Hindlimb muscle (tissue), 1 donor: ENCODE data around the gene OVCH1. TPM values are rescaled to one million over a fixed set of nuclear protein-coding genes. Genes with fewer than 3 reads are reported as not detected.
"Not testable (repeated sequence)": the region's sequence is repeated elsewhere in the genome, so short reads cannot be mapped to it uniquely, and the experiment has no call there.

Source experiments
- DNase-seq: peaks from one replicate; pipeline ENCODE4 v3.0.0-alpha.2; 2013
- polyA plus RNA-seq: library from polyadenylated mRNA; unstranded; fragments of 120-200 nt; gene quantifications from one replicate; pipeline ENCODE4 v1.2.1, GENCODE V29; 2013; ENCODE audit not compliant: insufficient read length

OVCH1 gene
- polyA plus RNA-seq, 1 donor, result 0.54 TPM

DNA sequence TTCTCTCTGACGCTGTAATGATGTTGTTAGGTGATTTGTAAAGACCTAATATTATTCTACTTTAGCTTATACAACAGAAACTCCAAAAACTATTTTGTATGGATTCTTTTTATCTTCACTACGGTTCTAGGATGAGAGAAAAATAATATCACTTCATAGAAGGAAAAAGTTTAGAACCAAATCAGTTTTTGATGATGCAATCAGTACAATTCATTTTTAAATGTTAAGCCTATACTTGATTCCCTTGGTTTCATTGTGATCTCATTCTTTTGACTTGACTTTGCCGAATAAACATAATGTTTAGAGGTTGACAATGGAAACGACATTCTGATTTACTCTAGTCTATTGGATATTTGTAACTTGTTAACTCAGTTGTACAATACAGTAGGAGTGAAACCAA lies 91.9 kb downstream of the OVCH1 start:
- DNase-seq, result no peak

DNA sequence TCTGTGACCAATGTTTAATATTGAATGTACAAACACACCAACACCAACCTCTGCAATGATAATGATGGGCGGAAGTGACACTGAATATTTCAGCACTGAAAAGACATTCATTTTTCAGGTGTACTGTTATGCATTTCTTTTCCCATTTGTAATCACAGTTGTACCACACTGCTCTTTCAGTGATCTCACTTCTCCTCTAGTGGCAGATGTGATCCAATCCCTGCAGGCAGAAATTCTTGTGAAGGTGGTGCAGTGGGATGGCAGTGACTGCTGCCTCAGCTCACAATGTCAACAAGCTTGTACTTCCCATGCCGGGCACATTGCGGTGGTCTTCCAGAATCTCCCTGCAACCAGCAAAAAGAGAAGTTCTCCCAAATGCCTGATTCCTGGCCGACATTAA lies 93.5 kb downstream of the OVCH1 start:
- no peak for DNase-seq

DNA sequence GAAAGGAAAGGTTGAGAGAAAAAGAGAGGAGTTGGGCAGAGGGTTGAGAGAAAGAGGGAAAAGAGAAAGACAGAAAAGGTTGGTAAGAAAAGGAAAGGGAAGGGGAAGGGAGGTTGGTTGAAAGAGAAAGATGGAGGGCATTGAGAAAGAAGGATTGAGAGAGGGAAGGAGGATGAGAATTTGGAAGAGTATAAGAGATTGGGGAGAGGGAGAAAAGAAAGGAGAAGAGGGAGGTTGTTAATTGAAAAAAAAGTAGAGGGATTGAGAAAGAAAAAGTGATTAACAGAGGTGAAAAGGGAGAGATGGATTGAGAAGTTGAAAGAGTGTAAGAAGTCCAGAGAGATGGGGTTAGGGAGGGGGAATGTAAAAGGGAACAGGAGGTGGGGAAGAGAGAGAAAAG lies 95.0 kb downstream of the OVCH1 start:
- DNase-seq, result no peak

DNA sequence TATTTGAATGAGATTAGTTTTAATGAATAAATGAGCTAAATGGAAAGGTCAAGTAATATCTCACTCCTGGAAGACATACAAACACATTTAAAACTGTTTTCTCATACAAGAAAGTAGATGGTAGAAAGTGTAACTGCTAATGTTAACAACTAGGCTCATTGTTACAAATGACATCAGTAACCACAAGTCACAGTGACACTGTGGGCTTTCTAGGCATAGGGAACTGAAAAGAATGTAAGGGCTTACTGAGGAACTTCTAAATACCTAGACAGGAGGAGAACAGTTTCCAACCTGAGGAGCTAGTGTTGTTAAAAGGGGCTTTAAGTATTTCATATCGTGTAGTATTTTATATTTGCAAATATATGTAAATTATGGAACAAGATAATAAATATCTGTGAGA lies 99.0 kb downstream of the OVCH1 start:
- DNase-seq, result no peak

DNA sequence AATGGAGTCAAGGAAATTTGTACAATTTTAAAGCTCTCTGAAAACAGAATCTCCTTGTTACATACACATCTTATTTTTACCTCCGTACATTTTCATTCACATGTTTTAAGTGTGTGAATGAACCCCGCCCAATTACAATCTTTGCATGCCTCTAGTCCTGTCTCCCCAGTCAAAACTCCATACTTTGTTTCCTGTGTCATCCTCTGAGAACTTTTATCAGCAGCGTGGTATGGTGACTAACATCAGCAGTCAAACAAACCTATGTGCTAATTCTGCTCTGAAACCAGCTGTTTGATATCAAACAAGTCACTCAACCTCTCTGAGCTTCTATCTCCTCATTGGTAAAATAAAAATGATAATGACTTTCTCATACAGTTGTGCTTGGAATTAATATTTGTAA lies 100.7 kb downstream of the OVCH1 start:
- DNase-seq, result no peak

DNA sequence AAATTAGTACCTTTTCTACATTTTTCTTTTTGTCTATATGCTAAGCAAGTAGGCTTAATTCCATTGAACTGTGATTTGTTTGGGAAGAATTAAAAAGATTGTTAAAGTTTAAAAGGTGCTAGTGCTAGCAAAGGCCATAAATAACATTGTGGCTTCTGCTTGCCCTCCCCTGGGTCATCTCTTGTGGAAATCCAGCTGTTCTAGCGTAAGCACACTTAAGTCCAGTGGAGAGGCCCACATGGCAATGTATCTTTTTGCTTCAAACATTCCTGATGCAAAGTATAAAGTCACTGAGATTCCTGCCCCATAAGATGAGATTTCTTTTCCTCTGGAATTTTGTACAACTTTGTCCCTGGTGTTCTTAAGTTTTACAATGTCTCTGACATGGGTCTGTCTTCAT lies 102.1 kb downstream of the OVCH1 start:
- no peak for DNase-seq

DNA sequence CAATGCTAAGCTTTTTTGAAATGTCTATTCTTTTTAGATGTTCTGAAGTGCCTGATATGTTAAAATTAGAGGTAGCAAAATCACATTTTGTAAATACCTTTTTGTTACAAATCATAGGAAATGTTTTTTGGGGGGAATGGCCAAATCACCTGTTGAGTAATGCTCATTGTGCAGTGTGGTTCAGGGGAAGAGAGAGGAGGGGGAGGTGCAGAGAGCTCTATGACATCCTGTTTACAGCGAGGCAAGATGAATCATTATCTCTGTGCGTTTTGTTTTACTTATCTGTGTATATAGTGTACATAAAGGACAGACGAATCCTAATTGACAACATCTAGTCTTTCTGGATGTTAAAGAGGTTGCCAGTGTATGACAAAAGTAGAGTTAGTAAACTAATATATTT lies 107.1 kb downstream of the OVCH1 start:
- not testable (repeated sequence) for DNase-seq

DNA sequence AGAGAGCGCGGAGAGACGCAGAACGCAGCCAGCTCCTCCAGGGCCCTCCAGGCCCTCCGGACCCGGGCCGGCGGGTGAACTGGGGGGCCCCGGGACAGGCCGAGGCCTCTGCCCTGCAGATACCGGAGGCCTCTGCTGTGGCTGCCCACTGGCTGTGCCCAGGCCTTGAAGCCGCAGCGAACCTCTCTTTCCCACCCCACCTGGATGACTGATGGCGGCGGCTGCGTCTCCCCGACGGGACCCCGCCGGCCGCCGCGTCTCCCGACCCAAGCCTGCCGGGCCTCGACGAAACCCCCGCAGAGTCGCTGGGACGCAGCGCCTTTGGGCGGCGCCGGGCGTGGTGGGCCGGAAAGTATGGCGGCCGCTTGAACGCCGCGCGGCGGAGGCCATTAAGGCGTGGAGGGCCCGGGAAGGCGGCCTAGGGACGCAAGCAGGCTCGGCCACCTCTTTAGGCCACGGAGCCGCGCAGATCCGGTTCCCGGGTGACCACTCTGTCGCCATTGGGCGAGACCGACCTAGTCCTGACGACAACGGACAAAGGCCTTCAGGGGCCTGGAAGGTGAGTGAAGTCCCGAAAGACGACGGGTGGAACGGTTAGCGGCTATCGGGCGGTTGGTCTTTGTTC lies 108.1 kb downstream of the OVCH1 start:
- DNase-seq, result no peak

DNA sequence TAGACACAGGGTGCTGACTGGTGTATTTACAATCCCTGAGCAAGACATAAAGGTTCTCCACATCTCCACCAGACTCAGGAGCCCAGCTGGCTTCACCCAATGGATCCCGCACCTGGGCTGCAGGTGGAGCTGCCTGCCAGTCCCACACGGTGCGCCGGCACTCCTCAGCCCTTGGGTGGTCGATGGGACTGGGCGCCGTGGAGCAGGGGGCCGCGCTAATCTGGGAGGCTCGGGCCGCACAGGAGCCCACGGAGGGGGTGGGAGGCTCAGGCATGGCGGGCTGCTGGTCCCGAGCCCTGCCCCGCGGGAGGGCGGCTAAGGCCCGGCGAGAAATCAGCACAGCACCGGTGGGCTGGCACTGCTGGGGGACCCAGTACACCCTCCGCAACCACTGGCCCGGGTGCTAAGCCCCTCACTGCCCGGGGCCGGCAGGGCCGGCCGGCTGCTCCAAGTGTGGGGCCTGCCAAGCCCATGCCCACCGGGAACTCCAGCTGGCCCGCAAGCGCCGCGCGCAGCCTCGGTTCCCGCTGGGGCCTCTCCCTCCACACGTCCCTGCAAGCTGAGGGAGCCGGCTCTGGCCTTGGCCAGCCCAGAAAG lies 111.3 kb downstream of the OVCH1 start:
- not testable (repeated sequence) for DNase-seq

DNA sequence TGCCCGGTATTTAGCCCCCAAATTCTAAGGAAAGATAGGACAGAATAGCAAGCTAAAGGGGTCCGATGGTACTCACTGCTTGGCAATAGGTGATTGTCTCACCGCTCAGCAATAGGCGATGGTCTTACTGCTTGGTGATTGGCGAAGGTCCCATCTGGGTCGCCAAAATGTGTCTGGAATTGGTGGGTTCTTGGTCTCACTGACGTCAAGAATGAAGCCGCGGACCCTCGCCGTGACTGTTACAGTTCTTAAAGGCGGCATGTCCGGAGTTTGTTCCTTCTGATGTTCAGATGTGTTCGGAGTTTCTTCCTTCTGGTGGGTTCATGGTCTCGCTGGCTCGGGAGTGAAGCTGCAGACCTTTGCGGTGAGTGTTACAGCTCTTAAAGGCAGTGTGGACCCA lies 112.3 kb downstream of the OVCH1 start:
- not testable (repeated sequence) for DNase-seq

DNA sequence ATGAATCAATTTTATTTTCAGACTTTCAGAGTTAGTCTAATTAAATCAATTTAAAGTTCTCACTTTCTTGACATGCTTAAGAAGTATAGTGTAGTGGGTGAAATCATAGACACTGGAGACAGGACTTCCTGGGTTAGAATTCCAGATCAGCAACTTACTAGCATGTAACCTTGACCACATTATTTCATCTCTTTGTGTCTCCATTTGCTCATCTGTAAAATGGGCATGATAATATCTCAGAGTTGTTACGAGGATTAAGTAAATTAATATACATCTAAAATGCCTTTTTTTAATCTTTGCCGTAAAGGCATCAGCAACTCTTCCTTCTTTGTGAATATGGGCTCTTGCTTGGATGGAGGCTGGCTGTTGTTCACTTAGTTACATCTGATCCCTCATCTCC lies 115.2 kb downstream of the OVCH1 start:
- no peak for DNase-seq

DNA sequence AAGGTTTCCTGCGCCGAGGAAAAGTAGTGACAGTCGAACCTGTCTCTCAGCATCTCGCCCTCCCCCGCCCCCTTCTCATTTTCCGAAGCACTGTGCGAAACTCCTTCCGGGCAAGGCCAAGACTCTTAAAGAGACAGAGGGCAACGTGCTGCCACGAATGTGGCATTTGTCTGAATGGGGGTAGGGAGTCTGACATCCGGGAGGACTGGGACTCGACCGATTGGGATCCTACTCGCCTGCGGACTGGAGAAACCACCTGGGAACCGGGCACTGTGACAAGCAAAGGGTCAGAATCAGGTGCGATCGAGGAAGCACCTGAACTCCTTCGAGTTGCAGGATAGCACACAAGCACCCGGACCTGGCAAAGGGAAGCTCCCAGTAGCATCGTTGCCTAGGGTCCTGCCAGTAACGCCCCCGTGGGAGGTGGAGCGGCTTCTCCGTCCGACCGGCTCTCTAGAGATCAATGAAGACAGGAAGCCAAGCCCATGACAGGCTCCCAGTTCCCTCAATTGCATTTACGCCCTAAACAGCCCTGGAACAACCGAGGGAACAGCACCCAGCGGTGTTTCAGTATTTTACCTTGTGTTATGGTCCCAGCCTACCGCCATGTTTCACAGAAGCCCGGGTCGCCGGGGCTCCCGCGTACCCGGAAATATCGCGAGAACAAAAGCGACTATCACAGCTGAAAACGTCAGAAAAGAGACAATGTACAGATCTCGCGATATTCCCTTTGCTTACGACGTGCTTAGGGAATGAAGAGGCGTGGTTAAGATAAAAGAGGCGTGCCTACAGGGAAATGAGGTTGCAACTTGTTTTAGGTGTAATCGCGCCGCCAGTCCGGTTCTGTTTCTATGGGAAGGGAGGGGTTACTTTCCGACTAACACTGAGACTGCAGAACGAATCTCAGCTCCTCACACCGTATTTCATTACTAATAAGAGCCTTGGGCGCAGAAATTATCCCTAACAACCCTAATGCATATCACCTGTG lies 116.7 kb downstream of the OVCH1 start, which contains the start of gene ERGIC2:
Gene ERGIC2 (minus strand): TSS at position 637 of the 988 bp plus-strand sequence. CDS start 9,539 bp downstream, outside the sequence.
- peak; percentile 96 for DNase-seq

Other genes with a start within 250 kb of the OVCH1 start
- 47.1 TPM for gene ERGIC2, start 116.5 kb downstream of the OVCH1 start, polyA plus RNA-seq